Transverse colon (tissue), 4 donors: ENCODE results near the gene NMS.

ENCODE experiments used
- CTCF ChIP-seq, 5 experiments: fragments of 200-600 bp in 3 of 5; fragments of 450-650 bp in 2 of 5; sonication (generic) in 3 of 5; IDR thresholded peaks; 1 replicate in 2 of 5; 2 replicates in 3 of 5; pipeline ENCODE4 v1.5.1; 2016 to 2017; ENCODE audit warnings: antibody characterized with exemption in 5 of 5, inconsistent platforms in 3 of 5, mild to moderate bottlenecking in 2 of 5, moderate library complexity in 1 of 5
- EP300 ChIP-seq: sonication (generic); formaldehyde crosslinking; IDR thresholded peaks from one replicate; pipeline ENCODE4 v1.6.1; 2017; ENCODE audit warnings: antibody characterized with exemption, low read depth
- POLR2AphosphoS5 ChIP-seq, 3 donors: sonication (generic); formaldehyde crosslinking; IDR thresholded peaks; one replicate each; pipeline ENCODE4 v1.6.1; 2016; ENCODE audit warnings: antibody characterized with exemption in 3 of 3

GRCh38 chr2:100484390-100484789 is 14.1 kb downstream of the NMS start:
- TF ChIP-seq POLR2AphosphoS5 (IDR thresholded peaks at IDR 0.05) (no peak), EP300 (no peak), CTCF (IDR thresholded peaks at IDR 0.05) (no peak)
